ENCODE results near the gene MTHFSD.

MTHFSD gene

GRCh38 chr16:86562356-86562755 is 7.3 kb upstream of the MTHFSD start:
- Histone ChIP-seq H3K27ac (no peak overlapping the region), H3K4me3 (no peak overlapping the region)
- no peak for TF ChIP-seq CTCF (IDR thresholded peaks at IDR 0.05)
- no peak for DNase-seq (ENCODE audit: low spot score)

DNA sequence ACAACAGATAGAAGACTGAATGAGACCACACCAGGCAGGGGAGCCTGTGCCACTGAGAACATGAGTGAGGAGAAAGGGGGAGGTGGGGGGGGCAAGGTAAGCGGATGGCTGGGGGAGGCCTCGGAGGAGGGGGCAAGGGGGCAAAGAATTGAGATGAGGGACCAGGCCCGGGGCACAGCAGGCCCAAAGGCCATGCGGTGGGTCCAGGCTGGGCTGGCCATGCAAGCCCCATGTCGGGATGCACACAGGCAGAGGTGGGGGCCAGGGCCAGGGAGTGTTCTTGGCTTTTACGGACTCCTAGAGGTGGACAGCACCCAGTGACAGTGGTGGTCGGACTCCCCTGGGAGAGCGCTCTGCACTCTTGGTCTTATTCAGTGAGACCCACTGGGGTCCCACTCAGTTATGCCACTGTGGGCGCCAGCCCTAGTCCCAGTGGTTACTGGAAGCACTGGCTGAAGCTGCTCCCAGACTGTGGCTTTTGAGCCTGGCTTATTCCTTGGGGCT is 4.8 kb upstream of the MTHFSD start:
- Histone ChIP-seq H3K27ac (no peak overlapping the region), H3K4me3 (no peak overlapping the region)
- TF ChIP-seq CTCF (IDR thresholded peaks at IDR 0.05): no peak
- DNase-seq (ENCODE audit: low spot score): no peak

GRCh38 chr16:86558355-86559193 is 3.5 kb upstream of the MTHFSD start:
- DNase-seq (ENCODE audit: low spot score): no peak
- H3K27ac ChIP-seq: peak overlapping the region in 1 of 2 donors; percentile 11
- no peak overlapping the region for H3K4me3 ChIP-seq
- no peak for TF ChIP-seq CTCF (IDR thresholded peaks at IDR 0.05)

DNA sequence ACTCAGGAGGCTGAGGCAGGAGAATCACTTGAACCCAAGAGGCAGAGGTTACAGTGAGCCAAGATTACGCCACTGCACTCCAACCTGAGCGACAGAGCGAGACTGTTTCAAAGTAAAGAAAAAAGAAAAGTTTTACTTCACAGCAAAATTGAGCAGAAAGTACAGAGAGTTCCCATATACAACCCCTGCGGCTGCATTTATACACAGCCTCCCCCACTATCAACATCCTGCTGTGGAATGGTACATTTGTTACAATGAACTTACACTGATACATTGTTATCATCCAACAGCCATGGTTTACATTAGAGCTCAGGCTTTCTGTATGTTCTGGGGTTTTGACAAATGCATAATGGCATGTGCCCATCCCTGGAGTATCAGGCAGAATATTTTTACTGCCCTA is 2.6 kb upstream of the MTHFSD start:
- TF ChIP-seq CTCF (IDR thresholded peaks at IDR 0.05): no peak
- H3K4me3 ChIP-seq: no peak overlapping the region
- DNase-seq (ENCODE audit: low spot score): no peak
- no peak overlapping the region for H3K27ac ChIP-seq

DNA sequence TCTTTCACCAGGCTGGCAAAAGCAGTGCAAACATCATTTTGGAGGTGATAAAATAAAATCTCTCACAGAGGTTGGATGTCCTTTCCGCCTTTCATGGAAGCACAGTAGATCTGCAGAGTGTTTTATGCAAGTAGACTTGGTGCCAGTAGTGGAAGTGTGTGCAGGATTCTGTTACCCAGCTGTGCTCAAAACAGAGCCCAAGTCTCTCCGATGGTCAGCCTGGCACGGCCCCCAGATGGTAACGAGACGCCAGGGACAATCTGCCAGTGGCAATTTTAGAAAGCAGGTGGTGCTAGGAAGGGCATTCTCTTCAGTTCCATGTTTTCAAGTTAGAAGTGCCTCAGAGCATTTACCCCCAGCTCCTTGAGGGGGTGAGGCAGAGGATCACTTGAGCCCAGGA is 1.5 kb upstream of the MTHFSD start:
- Histone ChIP-seq H3K27ac (no peak overlapping the region), H3K4me3 (no peak overlapping the region)
- TF ChIP-seq CTCF (IDR thresholded peaks at IDR 0.05): no peak
- no peak for DNase-seq (ENCODE audit: low spot score)

GRCh38 chr16:86555704-86556075 is 655 bp upstream of the MTHFSD start:
- Histone ChIP-seq H3K4me3 (peak overlapping the region; percentile 97), H3K27ac (peak overlapping the region; percentile 90 to 91)
- no peak for TF ChIP-seq CTCF (IDR thresholded peaks at IDR 0.05)
- DNase-seq (ENCODE audit: low spot score): no peak

DNA sequence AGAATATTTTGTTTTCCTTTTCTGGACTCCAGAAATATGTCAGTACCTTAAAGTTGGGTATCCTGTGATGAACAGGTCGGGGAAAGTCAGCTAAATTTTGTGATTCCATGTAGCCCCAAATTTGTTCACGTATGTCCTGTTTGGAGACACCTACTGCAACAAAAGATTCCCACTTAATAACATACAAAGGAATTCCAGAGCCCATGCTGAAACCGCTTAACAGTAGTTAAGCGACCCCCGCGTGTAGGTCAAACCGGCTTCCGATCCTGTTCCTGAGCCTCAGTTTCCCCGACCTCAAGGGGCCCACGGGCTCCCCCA is 477 bp downstream of the MTHFSD start:
- no peak for DNase-seq (ENCODE audit: low spot score)
- no peak for TF ChIP-seq CTCF (IDR thresholded peaks at IDR 0.05)
- peak overlapping the region; percentile 97 for H3K4me3 ChIP-seq
- peak overlapping the region; percentile 90 to 91 for H3K27ac ChIP-seq

Data from coronary artery (tissue), 2 donors.